GM18909 (cell line): ENCODE data around the gene SLC25A11.

ENCODE experiments used
- ATAC-seq: cut with Tn5 transposase; IDR thresholded peaks from one replicate; pipeline ENCODE4 v1.9.1; 2021; ENCODE audit warnings: mild to moderate bottlenecking; ENCODE audit not compliant: unreplicated experiment, poor library complexity

The SLC25A11 gene

DNA sequence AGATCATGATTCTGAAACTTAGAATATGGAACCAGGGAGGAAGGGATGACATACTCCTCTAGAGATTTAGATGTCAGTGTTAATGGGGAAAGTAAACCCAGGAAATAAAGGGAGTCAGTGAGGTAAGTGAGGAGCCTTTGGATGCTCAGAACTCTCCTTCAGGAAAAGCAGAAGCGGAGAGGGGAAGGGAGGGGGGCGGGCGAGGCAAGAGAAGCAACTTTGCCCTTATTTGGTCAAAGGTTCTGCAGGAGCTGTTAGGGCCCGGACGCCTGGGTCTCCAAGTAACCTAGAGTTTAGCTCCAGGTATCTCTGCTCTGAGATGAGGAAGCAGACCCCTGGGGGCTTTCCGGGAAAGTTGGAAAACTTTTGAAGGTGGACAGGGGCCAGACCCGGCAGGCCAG lies 7.2 kb upstream of the SLC25A11 start:
- no peak for ATAC-seq

DNA sequence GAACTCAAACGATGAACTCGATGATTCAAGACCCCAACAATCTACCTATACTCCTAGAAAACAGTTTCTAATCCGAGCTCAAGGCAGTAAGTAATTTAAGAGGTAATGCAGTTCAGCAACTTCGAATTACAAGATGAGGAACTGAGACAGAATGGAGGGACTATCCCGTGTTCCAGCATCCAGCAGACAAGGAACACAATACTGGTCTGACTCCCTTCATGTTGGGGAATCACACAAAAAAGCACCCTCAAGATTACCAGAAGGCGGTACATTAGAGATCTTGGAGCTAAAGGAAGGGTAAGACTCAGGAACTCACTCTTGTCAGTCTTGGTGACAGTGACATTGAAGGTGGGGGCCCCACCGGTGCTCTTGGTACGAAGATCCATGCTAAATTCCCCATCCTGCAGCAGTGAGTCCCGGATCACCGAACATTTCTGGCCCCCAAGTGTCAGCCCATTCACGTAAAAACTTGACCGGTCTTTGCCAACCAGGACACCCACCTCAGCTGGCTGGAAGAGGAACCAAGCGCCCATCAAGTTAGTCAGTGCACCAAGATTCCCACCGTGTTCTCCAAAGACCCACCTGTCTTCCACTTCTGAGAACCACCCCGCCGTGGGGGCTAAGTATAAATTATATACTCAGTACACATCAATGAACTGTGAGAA lies 6.6 kb upstream of the SLC25A11 start:
- ATAC-seq: no peak

DNA sequence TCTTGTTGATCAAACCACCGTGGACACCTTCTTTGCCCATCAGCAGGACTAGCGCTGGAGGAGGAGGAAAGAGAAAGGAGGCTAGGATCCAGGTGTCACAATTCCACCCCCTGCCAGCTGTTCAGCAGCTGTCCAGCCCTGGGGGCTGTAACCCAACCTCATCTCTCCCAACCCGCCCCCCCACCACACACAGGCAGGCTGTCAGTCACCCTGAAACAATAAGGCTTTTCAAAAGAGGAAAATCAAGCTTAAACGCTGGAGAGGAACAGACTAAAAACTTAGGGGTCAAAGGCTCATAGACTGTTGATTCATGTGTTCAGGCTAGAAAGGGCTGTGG lies 6.1 kb upstream of the SLC25A11 start:
- ATAC-seq: no peak

DNA sequence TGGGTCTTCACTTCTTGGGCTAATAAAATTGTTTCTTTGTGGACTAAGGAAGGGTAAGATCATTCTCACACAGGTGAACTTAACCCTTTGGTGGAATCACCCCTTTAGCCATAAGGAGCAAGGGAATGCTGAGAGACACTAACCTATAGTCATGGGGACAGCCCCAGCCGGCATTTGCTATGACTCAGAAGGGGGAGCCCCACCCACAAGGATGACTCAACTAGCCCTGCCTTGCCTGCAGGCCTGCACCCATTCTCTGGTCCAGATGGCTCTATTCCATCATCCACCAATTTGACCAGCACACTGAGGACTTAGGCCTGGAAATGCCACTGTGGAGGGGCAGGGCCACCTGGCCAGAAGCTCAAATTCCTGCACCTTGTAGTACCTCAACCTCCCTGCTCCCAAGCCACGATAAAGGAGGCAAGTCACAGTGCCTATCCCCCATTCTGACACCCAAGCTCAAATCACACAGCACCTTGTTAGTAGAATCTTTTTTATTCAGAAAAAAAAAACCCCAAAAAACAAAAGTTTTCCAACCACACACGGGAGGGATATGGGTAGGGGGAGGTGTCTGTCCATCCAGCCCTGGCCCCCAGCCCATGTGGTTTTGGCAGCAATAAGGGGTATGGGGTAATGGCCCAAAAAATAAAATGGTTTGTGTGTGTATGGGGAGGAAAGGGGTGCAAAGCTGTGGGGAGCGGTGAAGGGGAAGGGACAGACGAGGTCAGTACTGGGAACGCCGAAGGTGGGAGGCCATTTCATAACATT lies 5.5 kb upstream of the SLC25A11 start:
- ATAC-seq: no peak

DNA sequence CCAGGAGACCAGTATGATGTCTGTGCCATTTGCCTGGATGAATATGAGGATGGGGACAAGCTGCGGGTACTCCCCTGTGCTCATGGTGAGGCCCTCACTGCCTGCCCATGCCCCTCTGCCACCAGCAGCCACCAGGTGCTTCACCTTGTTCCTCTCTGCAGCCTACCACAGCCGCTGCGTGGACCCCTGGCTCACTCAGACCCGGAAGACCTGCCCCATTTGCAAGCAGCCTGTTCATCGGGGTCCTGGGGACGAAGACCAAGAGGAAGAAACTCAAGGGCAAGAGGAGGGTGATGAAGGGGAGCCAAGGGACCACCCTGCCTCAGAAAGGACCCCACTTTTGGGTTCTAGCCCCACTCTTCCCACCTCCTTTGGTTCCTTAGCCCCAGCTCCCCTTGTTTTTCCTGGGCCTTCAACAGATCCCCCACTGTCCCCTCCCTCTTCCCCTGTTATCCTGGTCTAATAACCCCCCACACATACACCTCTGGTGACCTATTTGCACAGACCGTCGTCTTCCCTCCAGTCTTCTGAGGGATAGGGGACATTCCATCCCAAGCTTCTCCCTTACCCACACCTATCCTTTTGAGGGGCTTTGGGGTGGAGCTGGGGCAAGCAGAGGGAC lies 4.8 kb upstream of the SLC25A11 start:
- ATAC-seq: no peak

DNA sequence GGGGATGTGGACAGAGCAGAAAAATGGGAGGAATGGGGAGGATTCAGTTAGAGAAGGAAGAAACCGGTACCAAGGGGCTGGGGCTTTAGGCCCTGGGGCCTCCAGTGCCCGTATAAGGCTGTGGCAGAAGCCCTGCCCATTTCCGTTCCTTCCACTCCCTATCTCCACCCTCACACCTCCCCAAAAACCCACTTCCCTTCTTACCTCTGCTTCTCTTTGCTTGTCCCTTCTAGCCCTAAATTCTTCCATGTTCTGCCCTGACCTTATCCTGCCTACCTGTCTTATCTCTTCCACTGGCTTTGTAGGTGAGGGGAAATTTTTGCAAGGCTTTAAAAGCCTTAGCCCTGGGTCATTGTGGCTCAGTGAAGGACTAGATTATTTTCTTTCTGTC lies 4.3 kb upstream of the SLC25A11 start:
- ATAC-seq: no peak

DNA sequence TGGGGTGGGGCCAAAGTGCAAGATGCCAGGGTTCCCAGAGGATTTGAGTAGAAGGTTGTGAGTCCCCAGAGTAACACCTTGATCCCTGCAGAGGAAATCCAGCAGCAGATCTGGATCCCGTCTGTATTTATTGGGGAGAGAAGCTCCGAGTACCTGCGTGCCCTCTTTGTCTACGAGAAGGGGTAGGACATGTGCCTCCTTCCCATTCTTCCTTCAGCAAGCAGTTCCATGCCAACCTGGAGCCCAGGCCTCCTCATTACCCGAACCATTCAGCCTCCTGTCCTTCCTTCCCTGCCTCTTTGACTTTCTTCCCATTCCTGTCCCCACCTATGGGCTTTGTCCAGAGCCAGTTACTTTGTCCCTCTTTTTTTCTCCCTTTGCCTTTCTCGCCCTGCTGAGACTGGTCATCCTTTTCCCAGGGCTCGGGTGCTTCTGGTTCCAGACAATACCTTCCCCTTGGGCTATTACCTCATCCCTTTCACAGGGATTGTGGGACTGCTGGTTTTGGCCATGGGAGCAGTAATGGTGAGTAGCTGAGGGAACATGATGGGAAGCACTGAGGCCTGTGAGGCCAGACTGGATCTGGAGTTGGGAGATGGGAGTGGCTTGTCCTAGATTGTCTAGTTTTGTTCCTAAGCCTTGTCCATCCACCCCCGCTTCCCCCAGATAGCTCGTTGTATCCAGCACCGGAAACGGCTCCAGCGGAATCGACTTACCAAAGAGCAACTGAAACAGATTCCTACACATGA lies 3.1 kb upstream of the SLC25A11 start:
- no peak for ATAC-seq

DNA sequence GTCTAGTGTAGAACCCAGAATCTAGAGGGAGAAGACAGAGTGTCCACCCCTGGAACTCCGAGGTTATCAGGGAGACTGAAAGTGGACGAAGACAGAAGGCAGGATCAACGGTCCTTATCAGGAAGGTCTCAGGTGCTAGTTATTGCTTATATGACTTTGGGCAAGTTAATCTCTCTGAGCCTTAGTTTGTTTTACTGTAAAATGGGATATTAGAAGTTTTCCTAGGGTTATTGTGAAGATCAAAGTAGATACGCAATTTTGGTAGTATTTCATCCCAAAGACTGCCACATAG lies 1.4 kb upstream of the SLC25A11 start:
- ATAC-seq: no peak

DNA sequence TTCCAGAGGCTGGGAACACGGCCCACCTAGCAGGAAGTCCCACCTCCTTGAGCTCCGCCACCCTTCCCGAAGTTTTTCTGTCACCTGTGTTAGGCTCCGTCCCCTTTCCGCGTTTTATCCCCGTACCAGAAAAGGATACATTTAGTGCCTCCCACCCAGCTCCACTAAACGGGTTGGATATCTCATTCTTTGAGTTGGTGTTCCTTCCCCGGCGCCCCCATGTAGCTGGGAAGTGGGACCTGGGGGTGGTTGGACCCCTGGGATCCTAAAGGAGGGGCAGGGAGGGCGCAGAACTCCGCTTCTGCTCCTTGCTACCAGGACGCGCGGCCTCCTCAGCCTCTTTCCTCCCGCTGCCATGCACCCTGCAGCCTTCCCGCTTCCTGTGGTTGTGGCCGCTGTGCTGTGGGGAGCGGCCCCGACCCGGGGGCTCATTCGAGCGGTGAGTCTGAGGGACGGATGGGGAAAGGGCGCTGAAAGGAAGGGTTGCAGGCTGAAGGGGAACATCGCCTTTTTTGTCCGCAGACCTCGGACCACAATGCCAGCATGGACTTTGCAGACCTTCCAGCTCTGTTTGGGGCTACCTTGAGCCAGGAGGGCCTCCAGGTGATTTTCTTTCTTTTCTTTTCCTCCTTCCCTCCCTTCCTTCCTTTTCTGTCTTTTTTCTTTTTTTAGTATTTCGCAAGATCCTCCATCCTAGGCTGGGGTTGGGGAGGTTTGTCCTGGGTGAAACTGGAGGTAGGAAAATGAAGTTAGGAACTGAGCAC lies 891 bp upstream of the SLC25A11 start:
- ATAC-seq: no peak

DNA sequence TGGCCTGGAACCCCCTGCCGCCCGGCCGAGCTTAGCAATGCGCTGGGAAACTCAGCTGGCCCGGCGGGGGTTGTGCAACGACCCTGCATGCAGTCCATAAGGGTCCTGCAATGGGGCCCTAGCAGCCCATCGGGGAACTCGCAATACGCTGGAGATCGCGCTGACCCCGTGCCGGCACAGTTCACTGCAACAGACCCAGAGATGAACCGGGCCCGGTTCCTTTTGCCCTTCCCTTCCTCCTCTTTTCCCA lies 375 bp downstream of the SLC25A11 start:
- ATAC-seq: peak; percentile 17

DNA sequence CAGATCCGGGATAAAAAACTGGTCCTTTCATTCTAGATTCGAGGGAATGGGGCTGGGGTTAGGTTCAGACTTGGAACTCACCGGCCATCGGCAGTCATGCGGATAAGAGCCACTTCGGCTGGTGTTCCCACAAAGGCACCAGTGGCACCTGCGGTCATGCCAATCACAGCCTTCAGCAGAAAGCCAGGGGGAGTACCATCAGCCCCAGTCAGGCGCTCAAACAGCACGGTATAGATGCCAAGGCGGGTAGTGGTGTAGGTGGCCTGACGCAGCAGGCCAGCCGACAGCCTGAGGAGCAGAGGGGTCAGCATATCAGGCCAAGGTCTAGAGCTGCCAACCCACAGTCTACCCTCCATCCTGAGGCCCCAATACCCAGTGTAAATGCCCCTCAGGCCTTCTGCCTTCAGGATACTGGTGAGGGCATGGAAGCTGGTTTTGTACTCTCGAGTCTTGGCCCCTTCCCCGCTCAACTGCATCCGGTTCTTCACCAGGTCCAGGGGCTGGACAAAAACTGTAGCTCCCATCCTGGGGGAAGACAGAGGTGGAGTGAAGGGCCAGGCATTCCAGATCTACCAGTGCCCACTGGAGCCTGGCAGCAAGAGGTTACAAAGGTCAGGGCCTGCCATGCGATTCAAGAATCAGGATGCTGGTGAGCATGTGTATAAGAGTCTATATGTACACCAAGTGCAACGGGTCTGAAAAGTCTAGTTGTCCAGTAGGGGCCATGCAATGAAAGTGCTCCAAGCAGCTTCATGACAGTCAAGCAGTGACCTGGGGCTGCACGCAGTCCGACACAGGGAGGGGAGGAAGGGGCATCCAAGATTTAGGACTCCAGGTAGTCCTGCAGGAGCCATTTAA lies 929 bp downstream of the SLC25A11 start:
- ATAC-seq: no peak

DNA sequence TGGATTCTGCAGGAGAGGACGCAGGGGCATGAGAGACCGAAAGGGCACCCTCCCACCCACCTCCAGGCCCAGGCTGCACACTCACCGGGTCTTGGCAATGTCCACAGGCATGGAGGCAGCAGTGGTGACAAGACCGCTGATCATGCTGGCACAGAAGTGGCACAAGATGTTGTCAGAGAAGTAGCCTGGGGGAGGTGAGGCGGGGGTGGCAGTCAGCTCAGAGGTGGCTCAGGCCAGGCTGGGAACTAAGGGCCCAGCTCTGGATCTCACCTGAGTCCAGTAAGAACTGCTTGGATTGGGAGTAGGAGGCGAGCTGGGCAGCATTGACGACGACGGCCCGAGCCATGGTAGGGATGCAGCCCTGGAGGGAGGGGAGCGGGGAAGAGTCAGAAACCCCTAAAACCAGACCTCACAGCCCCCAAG lies 1.8 kb downstream of the SLC25A11 start:
- ATAC-seq: no peak

DNA sequence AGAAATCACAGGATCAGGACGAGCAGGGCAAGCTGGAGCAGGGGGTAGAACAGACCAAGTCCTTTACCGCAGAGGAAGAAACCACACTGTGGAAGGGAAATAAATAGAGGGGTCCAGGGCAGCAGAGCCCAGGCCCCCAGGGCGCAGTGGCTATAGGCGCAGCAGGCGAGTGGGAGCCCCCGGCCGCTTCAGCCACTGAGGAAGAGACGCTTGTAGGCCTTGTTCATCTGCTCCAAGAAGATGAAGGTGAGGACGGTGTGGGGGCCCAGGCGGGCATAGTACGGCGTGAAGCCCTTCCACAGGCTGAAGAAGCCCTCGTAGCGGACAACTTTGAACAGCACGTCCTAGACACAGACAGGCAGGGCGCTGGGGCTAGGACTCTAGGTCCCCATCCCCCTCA lies 2.3 kb downstream of the SLC25A11 start:
- ATAC-seq: no peak

DNA sequence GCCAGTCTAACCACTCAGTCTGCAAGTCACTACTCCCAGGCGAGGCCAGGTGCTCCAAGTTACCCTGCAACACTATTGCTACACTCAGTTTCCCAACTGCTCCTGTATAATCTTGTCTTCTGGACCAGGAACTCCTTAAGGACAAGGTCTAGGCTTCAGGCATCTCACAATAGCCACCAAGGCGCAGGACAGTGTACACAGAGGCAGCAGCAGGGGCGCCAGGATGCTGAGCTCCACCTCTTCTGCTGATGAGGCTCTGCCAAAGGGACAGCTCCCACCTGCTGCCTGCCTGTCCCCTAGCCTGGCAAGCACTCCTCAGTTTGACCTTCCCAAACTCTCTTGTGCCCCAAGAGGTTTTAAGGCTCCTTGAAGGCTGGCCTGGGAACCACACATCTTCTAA lies 3.4 kb downstream of the SLC25A11 start:
- no peak for ATAC-seq

DNA sequence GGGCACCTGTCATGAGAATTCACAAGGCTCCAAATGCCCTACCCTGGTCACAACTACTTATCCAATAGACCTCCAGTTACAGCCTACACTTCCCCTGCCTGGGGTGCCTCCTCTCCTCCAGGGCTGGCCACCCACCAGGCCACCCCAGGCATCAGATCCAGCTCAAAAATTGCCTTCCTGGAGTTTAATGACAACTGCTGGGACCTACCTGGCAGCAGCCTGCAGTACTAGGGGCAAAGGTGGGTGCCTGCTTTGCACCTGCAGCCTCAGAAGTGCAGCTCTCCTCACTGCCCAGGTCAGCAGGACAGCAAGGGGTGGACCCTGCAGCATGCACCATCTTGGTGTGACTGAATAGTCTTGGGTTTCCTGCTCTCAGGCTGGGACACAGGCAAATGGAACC lies 4.2 kb downstream of the SLC25A11 start:
- ATAC-seq: no peak

DNA sequence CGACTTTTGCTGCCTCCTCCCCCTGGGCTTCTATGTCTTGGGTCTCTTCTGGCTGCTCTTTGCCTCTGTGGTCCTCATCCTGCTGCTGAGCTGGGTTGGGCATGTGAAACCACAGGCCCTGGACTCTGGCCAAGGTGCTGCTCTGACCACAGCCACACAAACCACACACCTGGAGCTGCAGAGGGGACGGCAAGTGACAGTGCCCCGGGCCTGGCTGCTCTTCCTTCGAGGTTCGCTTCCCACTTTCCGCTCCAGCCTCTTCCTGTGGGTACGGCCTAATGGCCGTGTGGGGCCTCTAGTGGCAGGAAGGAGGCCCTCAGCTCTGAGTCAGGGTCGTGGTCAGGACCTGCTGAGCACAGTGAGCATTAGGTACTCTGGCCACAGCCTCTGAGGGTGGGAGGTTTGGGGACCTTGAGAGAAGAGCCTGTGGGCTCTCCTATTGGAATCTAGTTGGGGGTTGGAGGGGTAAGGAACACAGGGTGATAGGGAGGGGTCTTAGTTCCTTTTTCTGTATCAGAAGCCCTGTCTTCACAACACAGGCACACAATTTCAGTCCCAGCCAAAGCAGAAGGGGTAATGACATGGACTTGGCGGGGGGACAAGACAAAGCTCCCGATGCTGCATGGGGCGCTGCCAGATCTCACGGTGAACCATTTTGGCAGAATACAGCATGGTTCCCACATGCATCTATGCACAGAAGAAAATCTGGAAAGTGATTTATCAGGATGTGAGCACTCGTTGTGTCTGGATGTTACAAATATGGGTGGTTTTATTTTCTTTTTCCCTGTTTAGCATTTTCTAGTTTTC lies 5.5 kb downstream of the SLC25A11 start:
- peak; percentile 47 for ATAC-seq

DNA sequence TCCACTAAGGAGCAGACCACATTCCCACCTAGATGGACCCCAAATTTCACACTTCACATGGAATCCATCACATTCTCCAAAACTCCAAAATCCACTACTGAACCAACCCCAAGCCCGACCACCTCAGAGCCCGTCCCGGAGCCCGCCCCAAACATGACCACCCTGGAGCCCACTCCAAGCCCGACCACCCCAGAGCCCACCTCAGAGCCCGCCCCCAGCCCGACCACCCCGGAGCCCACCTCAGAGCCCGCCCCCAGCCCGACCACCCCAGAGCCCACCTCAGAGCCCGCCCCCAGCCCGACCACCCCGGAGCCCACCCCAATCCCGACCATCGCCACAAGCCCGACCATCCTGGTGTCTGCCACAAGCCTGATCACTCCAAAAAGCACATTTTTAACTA lies 6.2 kb downstream of the SLC25A11 start:
- no peak for ATAC-seq

DNA sequence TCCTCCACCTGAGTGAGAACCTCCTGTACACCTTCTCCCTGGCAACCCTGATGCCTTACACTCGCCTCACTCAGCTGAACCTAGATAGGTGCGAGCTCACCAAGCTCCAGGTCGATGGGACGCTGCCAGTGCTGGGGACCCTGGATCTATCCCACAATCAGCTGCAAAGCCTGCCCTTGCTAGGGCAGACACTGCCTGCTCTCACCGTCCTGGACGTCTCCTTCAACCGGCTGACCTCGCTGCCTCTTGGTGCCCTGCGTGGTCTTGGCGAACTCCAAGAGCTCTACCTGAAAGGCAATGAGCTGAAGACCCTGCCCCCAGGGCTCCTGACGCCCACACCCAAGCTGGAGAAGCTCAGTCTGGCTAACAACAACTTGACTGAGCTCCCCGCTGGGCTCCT lies 7.1 kb downstream of the SLC25A11 start:
- no peak for ATAC-seq

DNA sequence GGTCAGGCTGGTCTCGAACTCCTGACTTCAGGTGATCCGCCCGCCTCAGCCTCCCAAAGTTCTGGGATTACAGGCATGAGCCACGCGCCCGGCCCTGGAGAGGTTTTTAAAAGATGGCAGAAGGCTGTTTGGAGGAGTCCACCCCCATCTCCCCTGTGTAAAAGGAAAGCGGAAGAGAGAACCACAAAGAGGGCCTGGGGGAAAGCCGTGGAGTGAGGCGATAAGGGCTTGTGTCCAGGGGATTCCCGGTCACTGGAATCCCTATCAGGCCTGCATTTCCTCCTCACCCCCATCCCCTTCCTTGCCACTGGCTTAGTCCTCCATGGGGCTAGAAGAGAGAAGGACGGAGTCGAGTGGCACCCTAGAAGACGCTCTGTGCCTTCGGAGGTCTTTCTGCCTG lies 7.9 kb downstream of the SLC25A11 start, which contains the start of gene GP1BA:
Gene GP1BA, plus strand, starts transcription at position 315 of the 400 bp plus-strand sequence. CDS start 328 bp downstream, outside the sequence.
- ATAC-seq: no peak
